HuH-7.5 (cell line): ENCODE measurements around the gene ERBB4.
A peak's percentile ranks its signal among the peaks of the same experiment; 100 is the strongest.

ENCODE experiments used
- DNase-seq: peaks from one replicate; pipeline ENCODE4 v3.0.0; 2011; ENCODE audit warnings: low spot score

Gene ERBB4

DNA sequence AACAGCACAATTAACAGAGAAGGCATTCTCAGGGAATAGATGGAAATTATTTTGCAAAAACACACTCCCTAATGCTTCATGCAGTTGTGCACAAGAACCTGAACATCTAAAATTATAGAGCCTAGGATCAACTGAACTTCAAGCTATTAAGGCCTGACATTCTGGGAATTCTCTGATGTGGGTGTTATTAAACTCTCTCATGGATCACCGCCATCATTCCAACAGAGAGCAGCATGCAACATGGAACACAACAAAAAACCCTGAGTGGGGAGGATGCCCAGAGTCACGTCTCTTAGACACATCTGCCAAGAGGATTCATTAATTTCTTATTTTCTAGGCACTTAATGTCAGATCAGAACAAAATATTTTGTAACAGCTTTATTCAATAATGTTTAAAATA, 543.8 kb downstream of the ERBB4 start:
- DNase-seq = no peak

DNA sequence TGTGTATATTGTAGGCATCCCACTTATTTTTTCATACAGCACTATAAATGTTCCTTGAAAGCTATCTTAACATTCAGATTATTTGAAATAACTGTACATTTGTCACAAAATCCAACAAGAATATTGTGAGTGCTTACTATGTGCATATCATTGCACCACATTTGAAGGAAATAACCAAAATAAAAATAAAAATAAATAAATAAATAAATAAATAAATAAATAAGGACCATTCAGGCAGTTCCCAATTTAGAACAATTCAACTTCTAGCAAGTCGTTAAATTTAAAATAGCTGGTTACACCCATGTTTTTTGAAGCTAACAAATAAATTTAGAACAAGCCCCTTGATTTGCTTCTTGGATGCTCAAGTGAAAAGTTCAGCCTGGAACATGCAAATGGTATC, 548.3 kb downstream of the ERBB4 start:
- no peak for DNase-seq

DNA sequence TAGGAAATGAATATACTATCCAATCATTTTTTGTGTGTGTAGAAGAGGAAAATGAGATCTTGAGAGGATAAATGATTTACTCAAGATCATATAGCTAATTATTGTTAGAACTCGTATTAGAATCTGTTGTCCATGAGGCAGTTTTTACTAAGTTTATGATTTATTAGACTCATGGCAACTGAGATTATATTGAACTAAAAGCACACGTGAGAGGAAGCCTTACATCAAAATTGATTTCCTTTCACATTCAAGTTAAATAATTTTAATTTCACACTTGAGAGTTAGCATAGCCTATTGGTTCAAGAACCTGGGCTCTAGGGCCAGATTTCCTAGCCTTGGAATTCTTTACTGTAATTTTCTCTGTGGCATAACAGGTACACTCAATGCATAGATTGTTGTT, 552.3 kb downstream of the ERBB4 start:
- DNase-seq = no peak

- DNase-seq = no peak
These were observed 553.2 kb downstream of the ERBB4 start for GRCh38 chr2:211985393-211985792.

DNA sequence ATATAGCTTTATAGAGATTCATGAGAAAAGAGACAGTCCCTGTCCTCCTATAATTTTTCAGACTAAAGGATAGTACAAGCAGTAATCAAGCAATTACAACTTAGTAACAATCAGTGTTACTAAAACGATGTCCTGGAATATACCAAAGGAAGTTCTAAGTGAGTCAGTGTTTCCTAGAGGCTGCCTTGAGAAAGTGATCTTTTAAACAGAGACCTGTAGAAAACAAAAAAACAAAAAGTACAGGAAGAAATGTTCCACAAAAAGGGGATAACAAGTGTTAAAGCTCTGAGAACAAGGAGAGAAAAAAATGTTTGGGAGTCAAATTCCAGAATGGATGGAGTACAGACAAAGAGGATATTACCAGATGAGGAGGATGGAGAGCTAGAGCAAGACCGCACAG, 556.4 kb downstream of the ERBB4 start:
- DNase-seq = no peak

DNA sequence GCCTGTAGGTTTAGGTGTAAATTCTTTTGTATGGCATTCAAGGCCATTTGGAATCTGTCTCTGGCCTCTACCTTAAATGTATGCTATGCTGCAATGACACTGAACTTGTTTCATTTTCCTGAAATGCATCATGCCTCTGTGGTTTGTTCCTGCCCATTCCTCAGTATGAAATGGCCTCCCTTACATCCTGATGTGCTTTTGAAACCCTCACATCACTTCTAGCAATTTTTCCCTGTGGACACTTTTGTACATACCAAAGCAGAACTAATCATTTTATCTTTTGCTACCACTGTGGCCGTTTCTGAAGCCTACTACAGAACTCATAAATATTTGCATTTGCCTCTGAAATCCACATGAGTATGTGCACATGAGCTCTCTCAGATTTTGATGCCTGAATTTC, 557.2 kb downstream of the ERBB4 start:
- DNase-seq = no peak

DNA sequence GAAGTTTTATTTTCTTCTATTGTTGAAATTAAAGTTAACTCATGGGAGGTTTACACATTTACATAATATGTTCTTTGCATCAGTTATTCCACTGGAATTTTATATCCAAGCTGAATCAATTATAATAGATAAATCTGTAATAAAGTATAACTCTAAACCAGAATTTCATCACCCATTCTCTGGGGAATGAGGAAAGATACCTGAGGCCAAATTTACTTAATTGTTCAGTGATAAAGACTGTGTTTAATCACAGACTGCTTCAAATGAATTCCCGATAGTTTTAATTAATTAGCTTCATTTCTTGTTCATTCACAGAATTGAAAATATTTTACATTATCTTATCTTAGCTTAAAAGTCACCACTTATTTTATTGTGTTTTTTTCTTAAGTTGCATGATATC, 562.5 kb downstream of the ERBB4 start:
- no peak for DNase-seq

GRCh38 chr2:211967234-211967633, 571.4 kb downstream of the ERBB4 start:
- DNase-seq = no peak

- DNase-seq = no peak
These were observed 574.6 kb downstream of the ERBB4 start for GRCh38 chr2:211963969-211964368.

DNA sequence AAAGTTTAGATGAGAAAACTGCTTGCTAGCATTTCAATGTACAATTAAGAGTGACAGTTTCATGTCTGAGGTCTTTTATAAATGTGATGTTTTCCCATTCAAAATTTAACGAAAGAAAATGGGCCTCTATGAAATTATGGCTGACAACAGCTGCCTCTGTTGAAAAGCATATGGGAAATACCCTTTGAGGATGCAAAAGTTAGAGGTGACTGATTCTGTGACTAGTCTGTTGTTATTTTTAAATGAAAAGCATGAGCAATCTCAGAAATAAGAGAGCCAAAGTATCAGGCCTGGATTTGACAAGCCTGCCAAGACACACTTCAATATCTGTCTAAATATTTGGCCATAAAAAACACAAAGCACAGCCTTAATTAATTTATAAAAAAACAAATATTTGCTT, 580.8 kb downstream of the ERBB4 start:
- DNase-seq = no peak

- no peak for DNase-seq
These were observed 583.0 kb downstream of the ERBB4 start for GRCh38 chr2:211955648-211956047.

DNA sequence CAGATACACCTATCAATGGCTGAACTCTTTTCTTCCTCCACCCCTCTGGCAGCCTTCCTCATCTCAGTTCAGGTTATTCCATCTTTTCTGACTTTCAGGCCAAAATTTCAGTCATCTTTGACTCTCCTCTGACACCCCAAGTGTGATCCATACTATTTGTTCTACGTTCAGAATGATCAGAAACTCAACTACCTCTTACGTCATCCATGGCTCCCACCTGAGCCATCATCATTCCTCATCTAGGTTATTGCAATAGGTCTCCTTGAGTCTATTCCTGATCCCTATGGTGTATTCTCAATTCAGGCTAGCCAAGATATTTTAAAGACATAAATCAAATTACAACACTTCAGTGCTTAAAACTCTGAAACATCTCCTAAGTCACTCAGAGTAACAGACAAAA, 589.7 kb downstream of the ERBB4 start:
- DNase-seq = no peak

- DNase-seq = no peak
These were observed 591.6 kb downstream of the ERBB4 start for GRCh38 chr2:211946960-211947359.

GRCh38 chr2:211944572-211944971, 594.0 kb downstream of the ERBB4 start:
- DNase-seq = no peak

GRCh38 chr2:211942153-211942552, 596.4 kb downstream of the ERBB4 start:
- DNase-seq = no peak

GRCh38 chr2:211941216-211941747, 597.3 kb downstream of the ERBB4 start:
- DNase-seq = no peak

- no peak for DNase-seq
These were observed 599.4 kb downstream of the ERBB4 start for GRCh38 chr2:211939177-211939576.

- DNase-seq = no peak
These were observed 603.8 kb downstream of the ERBB4 start for GRCh38 chr2:211934811-211935210.

DNA sequence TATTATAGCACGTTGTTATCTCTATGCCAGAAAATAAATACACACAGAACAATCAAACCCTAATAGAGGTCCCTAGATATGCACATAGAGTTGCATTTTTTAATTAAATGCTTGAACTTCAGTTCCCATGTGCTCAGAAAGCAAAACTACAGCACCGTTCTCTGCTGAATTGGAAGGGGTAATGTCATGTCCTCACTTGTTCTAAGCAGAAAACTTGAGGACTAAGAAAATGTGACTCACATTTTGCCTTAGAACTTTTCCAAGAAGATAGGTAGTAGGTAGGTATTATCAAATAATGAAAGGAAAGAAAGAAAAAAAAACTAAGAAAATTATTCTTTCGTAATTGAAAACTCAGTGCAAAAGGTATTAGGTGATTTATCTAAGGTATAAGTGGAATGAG, 607.3 kb downstream of the ERBB4 start:
- DNase-seq = no peak

- peak; percentile 6 for DNase-seq
These were observed 608.3 kb downstream of the ERBB4 start for GRCh38 chr2:211930331-211930730.

DNA sequence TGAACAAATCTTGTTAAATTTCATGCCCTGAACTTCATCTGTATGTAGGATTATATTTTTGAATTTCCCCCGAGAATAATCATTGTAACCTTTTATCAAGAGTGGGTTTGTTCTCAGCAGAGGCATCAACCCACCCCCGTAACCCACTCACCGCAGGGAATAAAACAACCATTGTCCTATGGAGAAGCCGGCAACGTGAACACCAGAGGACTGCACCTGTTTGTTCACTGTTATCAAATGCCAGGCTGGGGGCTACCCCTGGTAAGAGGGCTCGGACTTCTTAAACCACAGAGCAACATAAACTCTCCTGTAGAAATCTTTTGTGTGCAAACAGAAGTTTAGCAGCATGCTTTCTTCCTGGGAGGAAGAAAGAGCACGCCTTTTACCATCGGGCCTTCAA, 610.4 kb downstream of the ERBB4 start:
- DNase-seq = no peak

- no peak for DNase-seq
These were observed 615.6 kb downstream of the ERBB4 start for GRCh38 chr2:211923019-211923418.

DNA sequence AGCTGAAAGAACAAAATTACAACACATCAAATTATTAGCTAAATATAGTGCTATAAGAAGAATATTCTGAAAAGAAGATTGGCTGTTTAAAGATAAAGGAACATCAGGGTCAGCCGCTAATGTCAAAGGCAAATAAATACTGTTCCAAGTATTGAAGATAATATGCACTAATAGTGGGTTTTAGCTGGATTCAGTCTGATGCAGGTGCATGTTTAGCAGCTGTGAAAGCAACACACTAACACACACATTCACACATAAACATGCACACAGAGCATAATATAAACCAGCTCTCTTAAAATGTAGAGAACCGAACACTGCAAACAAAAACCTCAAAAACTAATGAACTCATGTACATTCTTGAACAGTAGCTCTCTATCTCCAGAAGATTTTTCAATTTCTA, 634.6 kb downstream of the ERBB4 start:
- no peak for DNase-seq

GRCh38 chr2:211901226-211901846, 637.3 kb downstream of the ERBB4 start:
- DNase-seq = no peak

GRCh38 chr2:211900518-211900917, 638.1 kb downstream of the ERBB4 start:
- no peak for DNase-seq
